Measurements from ENCODE around the gene ANGEL2.

DNA sequence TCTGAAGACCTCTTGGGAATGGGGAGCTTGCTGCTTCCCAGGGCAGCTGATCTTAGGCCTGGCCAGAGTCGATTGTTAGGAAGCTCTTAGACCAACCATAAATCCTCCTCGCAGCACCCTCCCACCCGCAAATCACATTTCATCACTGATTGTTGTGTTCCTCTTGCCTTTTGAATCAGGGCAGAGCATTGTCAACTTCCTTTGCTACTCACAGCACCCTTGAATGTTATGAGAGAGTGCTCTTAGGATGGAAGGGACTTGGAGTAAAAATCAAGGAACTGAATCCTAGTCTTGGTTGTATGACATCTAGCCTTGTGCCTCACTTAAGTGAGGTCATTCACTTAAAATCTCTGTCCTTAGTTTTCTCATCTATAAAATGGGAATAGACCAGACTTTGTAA lies 62.3 kb downstream of the ANGEL2 start:
- TF ChIP-seq, protein P1, sequence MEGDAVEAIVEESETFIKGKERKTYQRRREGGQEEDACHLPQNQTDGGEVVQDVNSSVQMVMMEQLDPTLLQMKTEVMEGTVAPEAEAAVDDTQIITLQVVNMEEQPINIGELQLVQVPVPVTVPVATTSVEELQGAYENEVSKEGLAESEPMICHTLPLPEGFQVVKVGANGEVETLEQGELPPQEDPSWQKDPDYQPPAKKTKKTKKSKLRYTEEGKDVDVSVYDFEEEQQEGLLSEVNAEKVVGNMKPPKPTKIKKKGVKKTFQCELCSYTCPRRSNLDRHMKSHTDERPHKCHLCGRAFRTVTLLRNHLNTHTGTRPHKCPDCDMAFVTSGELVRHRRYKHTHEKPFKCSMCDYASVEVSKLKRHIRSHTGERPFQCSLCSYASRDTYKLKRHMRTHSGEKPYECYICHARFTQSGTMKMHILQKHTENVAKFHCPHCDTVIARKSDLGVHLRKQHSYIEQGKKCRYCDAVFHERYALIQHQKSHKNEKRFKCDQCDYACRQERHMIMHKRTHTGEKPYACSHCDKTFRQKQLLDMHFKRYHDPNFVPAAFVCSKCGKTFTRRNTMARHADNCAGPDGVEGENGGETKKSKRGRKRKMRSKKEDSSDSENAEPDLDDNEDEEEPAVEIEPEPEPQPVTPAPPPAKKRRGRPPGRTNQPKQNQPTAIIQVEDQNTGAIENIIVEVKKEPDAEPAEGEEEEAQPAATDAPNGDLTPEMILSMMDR (IDR thresholded peaks at IDR 0.05): no peak
- no peak for TF ChIP-seq POLR2A (IDR thresholded peaks at IDR 0.05)

Data from heart left ventricle (tissue), 13 donors.